NCI-H1105 treated with DMSO at 0.1 percent for 48 hours (cell line): ENCODE measurements around the gene SLC39A7.

Source experiments
- DNase-seq: peaks from one replicate; lab custom pipeline; 2025; lab: John Stamatoyannopoulos, UW

Gene SLC39A7, protein sequence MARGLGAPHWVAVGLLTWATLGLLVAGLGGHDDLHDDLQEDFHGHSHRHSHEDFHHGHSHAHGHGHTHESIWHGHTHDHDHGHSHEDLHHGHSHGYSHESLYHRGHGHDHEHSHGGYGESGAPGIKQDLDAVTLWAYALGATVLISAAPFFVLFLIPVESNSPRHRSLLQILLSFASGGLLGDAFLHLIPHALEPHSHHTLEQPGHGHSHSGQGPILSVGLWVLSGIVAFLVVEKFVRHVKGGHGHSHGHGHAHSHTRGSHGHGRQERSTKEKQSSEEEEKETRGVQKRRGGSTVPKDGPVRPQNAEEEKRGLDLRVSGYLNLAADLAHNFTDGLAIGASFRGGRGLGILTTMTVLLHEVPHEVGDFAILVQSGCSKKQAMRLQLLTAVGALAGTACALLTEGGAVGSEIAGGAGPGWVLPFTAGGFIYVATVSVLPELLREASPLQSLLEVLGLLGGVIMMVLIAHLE

DNA sequence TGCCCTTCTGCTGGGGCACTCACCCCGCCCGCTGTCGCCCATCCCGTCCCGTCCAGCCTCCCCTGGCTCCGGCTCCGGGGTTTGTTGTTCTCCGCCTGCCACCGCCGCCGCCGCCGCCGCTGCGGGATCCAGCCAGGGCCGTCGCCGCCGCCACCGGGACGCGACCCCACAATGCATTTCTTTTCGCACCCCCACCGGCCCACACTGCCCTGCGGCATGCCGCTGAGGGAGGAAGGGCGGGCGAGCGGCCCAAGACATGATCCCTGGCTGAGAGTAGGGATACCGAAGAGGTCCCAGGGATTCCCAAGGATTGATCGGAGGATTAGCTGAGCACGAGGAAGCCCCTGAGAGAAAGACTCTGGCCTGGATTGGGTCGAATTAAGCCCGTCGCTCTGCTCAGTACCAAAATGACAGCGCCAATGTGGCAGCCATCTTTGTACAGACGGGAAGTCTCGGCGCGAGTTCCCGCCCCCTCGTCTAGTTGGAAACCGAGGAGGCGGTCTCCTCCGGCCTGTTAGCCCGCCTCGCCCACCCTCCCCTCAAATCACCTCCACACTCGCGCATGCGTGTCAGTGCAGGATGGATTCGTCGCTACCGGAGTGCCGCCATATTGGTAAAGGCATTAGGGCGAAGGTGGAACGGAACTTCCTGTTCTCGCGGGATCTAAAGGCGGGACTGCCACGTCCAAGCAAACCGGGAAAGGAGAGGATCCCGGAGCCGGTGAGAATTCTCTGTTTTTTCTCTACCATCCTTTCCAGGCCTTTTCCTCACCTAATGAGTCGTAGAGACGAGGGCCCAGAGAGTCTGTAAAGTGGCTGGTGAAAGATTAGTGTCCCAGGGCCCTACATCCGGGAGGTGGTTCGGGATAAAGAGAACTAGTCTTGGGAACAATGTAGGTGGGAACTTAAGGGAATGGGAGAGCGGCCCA lies at the start of gene SLC39A7, which contains the start of gene RXRB:
Gene SLC39A7 (plus strand): TSS at position 649 of the 928 bp plus-strand sequence. CDS start 379 bp downstream, outside the sequence.
Gene RXRB (minus strand): TSS at position 447 of the 928 bp plus-strand sequence. CDS start 189 bp downstream, at position 258.
- peak; percentile 98 for DNase-seq

DNA sequence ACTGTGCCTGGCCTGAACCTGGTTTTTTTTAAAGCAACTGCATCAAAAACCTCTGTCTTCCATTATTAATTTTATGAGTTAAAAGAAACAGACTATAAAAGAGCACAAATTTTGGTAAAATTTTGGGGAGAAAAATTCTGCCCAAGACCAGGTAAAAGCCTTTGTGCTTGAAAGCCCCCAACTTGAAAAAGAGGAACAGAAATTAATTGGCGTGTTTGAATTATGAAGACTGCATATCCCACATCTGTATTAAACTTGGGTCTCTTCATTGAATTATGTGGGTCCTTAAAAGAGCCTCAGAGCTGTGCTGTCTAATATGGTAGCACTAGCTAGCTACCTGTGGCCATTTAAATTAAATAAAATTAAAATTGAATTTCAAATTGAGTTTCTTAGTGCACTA lies 49.6 kb upstream of the SLC39A7 start:
- DNase-seq = no peak

DNA sequence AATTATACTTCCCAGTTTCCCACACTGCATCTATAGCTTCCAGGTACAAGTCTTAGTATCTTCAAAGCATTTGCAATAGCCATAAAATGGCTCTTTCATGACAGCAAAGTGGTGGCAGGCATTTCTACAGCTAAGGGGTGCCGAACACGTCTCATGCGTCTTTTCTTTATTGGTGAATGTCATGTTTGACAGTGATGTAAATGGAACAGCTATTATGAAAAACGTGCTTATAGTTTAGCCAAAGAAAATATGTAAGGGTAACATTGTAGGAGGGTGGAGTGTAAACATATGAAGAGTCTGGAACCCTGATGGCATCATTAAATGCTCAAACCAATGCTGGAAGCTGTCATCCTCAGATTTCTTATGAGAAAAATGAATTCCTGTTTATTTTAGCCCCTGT lies 46.3 kb upstream of the SLC39A7 start:
- no peak for DNase-seq

DNA sequence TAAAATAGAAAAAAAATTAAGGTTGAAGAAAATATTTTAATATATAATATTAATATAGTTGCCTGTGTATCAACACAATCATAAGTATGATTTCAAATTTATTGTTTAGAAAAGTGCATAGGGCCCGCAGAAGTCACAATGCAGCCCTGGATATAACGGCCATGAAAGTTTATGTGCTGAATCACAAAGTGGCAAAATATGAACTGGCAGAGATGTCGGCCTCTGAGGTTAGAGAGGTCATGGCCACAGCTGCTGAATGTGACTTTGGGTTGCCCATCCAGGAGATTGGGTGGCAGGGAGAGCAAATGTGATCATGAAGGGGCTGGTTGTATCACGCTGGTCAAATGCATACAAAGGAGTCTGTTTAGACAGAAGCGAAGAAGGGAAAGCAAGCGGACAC lies 44.1 kb upstream of the SLC39A7 start:
- DNase-seq = no peak

DNA sequence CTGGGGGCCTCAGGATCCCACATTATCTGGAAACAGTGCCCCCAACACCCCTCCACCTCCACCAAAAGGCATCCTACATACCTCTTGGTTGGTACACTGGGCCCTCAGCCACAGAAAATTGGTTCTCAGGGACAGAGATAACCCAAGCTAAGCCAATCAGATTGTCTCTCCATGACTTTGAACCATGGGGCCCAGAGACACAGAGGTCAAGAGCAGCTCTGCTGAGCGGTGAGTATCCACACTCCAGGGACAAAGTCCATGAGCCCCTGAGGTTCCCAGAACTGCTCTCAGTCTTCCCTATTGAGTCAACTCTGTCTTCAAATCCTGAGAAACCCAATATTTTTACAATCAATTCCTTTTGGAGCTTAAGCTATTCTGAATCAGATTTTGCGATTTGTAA lies 43.7 kb upstream of the SLC39A7 start:
- no peak for DNase-seq

DNA sequence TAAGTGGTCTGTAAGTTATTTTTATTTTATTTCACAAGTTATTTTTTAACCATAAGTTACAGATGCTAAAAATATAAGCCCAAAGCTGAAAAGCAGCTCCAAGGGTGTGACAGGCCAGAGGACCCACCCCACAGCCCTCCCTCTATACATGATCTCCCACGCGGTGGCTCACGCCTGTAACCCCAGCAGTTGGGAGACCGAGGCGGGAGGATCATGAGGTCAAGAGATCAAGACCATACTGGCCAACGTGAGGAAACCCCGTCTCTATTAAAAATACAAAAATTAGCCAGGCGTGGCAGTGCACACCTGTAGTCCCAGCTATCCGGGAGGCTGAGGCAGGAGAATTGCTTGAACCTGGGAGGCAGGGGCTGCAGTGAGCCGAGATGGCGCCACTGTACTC lies 40.6 kb upstream of the SLC39A7 start:
- DNase-seq = no peak

DNA sequence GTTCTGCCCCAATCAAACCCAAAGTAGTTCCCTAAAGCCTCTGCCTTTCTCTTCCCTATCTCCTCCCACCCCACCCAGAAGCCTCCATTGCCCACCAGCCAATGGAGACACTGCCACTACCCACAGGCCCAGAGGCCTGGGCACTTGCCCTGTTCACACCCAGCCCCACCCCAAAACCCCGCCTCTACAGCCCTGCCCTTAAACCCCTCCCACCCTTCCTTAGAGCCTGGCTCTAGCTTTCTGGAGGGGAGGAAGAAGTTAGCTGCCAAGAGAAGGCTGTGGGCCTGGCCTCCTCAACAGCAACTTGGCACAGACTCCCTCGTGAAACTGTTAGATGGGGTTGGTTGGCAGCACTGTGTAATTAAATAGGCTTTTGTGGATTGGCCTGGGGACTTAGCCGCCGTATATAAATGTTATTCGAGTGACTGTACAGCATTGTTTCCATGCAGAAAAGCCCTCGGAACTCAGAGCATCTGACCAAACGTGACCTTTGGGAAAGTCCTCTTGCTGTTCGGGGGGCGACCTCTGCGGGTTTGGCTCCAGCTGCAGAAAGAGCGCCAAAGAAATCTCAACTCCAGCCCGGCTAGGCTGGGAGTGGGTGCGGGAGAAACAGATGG lies 39.8 kb upstream of the SLC39A7 start:
- DNase-seq = no peak

DNA sequence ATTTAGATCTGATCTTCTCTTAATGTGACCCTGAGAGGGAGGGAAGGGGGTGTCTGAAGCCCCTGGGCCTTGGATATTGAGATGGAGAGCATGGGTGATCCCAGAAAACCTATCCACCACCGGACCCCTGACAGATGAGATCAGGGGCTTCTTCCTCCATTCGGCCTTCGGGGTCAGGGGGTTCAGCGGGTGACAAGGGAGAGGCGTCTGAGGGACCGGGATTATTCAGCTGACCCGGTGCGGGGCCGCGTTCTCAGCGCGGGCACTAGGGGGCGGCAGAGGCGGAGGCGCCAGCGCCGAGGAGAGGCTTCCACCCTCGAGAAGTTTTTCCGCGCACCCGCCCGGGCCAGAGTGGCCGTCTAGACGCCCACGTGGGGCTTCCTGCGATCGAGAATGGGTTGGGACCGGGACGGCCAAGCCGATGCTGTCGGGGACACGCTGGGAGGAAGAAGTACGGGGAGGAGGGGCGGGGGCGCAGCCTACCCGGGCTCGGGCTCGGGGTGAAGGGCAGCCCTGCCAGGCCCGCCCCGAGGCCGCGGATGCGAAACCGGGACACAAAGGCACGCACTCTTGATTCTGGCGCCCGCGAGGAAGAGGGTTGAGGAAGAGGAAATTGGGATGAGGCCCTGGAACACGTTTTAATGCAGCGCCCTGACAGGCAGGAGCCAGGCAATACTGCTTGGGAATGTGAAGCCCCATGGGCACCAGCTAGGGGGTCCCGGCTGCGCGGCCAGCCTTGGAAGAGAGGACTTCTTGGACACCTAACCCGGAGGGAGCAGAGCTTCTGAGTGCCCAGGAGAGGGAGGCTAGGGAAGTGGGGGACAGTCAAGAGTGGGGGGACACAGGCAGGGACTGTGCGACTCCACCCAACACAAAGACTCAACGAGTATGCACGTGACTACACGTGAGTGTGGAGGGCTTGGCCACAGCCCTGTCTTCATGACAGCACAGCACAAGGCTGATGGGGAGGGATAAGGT lies 39.0 kb upstream of the SLC39A7 start:
- peak; percentile 52 for DNase-seq

DNA sequence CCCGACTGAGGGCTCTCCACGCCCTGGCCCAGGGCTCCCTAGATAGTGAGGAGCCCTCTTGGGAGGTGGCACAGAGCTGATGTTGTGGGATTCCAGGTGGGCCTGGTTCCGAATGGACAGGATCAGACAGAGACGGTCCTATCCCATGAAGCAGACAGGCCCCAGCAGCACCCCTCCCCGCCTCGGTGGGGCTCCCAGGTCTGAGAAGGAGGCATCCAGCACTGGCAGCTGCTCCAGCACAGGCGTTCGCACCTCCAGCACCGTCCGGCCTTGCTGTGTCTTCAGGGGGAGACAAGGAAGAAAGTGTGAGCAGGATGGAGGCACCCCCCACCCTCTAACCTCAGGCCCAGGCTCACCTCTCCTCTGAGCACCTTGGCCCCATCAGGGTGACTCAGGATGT lies 37.1 kb upstream of the SLC39A7 start:
- DNase-seq = no peak

DNA sequence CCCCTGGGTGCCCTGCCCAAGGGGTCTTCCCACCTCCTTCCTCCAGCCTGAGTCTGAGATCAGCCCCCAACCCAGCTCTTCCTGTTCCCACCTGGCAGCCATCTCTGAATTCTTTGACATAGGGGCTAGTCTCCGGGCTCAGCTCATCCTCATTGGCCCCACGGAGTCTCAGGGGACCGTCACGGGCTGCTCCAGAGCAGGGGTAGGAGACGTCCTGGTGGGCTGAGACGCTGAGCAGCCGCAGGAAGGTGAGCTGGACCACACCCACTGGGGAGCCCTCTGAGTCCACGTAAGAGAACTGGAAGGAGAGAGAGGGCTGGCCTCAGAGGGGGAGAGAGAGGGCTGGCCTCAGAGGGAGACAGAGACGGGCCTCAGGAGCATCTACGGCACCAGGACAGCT lies 36.5 kb upstream of the SLC39A7 start:
- DNase-seq = no peak

DNA sequence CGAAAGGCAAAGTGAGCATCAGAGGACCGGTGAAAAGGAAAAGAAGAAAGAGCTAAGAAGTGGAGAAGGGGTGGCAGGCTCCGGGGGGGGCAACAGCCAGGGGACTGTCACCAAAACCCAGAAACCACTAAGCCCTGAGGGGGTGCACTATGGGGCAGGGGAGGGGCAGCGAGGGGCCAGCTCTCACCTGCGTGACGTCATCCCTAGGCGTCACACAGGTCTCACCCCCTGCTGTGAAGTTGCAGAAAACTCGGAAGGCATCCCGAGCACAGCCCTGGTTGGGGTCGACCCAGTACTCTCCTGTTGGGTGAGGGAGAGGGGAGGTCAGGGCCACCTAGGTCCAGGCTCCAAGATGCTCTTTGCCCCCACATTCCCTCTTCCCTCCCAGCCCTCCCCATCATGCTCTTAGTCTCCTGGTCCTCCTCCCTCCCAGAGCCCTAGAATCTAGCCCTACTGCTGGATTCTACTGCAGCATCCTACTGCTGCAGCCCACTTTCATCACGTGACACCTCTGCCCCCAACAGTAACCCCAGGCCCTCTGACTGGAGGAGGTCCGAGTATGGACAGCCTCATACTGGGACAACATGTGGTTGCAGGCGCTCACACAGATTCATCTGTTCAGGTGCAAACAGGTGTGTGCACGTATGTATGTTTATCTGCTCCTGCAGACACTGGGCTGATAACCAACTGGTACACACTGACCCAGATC lies 35.8 kb upstream of the SLC39A7 start:
- DNase-seq = no peak

DNA sequence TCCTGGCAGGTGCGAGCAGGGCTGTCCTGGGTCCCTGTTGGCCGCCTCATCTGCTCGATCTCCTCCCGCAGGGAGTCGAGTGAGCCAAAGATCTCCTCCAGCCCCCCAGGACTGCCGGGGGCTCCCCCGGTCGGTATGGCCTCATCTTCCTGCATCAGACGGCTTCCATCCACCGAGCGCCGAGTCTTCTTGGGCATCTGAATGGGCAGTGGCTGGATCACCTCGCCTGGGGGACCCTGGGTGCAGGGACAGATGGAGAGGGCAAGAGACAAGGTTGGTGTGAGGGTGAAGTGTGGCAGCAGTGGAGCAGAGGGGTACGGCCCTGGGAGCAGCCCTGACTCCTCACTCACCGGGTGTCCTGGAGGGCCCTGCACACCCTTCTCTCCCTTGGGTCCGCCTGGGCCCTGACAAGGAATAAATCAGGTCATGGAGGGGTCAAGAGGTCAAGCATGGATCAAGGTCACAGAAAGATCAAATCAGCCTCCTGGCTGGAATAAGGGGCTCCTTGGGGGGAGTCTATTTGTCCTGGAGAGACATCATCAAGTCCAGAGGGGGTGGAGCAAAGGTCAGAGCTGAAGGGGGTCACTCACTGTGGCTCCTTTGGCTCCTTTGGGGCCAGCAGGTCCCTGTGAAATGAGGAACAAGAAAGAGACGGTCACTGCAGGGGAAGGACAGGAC lies 34.9 kb upstream of the SLC39A7 start:
- DNase-seq = no peak

DNA sequence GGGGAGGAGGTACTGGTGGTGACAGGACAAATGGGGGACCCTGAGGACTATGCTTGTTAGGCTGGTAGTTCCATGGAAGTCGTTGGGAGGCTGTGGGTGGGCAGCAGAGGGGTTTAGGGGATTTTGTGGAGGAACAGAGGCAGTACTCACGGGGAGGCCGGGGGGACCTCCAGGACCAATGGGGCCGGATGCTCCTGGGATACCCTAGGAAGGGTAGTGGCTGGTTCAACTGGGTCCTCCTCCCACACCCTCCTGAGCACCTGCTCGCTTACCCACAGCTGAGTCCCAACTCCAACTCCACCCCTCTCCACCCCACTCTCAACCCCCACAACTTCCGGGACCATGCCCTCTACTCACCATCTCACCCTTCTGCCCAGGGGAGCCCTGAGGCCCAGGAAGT lies 34.3 kb upstream of the SLC39A7 start:
- no peak for DNase-seq

DNA sequence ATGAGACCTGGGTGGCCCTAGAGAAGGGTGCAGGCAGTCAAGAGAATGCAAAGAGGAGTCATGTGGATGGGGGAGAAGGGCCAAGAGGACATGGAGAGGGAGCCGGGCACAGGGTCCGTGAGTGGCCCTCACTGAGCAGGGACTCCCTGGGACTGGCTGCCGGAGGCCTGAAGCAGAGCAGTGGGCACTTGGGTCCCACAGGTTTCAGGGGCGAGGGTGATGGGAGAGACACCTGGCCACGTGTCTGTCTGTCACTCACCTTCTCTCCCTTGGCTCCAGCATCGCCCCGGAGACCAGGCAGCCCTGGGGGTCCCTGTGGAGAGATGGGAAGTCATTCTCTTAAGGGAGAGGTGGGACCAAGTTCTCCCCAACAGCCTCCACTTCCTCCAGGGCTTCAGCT lies 33.9 kb upstream of the SLC39A7 start:
- DNase-seq = no peak

DNA sequence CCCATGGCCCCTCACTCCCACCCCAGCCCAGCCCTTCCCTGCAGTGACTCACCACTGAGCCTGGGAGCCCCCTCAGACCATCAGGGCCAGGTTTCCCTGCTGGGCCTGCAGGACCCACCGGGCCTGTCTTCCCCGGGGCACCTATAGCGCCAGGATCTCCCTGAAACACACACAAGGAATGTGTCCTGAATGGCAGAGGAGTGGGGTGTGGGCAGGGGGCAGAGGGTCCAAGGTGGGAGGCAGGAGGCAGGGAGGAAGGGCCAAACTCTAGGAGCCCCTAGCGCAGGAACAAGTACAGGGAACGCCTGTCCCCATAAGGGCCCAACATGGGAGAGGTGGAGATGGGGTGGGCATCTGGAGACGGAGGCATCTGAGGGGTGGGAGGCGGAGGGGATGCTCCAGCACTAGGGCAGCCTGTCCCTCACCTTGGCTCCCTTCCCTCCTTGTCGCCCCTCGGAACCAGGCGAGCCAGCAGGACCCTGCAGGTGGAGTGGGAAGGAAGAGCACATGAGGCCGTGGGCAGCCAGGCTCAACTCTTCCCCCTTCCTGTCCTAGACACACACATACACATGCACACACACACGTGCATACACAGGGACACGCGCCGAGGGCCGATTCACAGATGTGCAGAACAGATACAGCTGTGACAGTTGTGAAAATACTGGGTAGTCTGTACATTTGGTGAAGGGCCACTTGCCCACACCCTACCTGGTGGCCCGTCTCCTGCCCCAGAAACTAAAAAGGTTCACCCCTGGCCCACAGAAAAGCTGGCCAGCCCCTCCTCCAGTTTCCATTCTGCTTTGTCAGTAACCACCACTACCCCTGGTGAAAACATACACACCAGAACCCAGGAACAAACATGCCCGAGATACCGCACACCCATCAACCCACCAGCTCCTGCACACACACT lies 33.0 kb upstream of the SLC39A7 start:
- DNase-seq = no peak

DNA sequence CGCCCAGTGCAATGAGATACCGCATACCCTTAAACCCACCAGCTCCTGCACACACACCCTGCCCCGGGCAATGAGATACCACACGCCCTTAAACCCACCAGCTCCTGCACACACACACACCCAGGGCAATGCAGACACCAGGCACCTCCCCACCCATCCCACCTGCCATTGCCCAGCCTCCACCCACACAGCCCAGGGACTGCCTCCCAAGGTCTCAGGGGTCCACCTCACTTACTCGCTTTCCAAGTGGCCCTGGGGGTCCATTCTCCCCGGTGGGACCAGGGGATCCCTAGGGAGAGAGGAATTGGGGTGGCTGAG lies 32.4 kb upstream of the SLC39A7 start:
- DNase-seq = no peak

DNA sequence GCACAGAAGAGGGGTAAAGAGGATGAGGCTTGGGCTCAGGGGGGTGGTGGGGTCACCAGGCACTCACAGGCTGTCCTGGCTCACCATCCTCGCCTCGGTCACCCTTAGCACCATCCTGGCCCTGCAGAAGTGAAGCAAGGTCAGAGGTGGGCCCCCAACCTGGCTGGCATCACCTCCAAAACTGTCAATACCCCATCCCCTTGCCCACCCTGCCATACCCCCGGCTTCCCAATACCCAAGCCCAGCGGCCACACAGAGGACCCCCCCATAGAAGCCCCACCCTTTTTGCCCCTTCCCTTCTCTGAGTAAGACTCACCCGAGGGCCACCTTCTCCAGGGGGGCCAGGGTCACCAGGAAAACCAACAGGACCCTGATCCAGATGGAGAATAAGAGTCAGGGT lies 32.0 kb upstream of the SLC39A7 start:
- DNase-seq = no peak

DNA sequence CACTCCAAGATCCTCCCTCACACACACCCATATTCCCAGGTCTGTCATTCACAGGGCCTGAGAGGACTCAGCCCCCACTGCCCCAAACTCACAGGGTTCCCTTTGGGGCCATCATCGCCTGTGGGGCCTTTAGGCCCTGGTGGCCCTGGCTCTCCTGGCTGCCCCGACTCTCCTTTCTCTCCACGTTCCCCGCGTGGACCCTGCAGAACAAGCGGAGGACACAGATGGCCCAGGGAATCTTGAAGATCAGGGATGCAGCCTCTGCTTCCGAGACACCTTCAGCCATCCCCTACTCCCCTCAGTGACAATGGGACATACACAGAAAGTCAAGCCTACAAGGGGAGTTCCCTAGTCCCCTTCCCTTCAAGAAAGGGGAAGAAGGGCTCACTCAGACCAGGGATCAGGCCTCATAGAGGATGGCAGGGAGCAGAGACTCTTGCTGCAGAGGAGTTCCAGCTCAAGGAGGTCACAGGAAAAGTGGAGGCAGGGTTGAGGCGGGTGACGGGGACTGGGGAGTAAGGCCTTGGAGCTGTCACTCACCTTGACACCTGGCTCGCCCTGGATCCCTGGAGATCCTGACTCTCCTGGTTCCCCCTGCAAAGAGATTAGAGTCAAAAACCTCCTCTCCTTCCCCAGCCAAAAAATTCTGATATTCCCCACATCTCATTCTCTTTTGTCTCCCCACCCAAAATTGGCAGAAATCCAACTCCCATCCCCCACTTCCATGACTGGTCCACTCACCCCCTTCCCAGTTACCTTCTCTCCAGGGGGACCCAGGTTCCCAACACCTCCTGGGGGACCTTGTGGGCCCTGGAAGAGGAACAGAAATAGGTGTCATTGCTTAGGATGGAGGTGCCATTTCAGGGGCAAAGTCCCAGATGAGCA lies 31.1 kb upstream of the SLC39A7 start:
- DNase-seq = no peak
